Esophagus muscularis mucosa (tissue), 4 donors: Measurements from ENCODE around the gene DUOXA1.

Experiments used
- EP300 ChIP-seq: sonication (generic); formaldehyde crosslinking; IDR thresholded peaks from one replicate; pipeline ENCODE4 v1.6.1; 2017; ENCODE audit warnings: antibody characterized with exemption
- POLR2A ChIP-seq: fragments of 450-650 bp; IDR thresholded peaks from one replicate; pipeline ENCODE4 v1.6.1; 2017; ENCODE audit warnings: antibody characterized with exemption, moderate library complexity, mild to moderate bottlenecking, low read depth
- POLR2AphosphoS5 ChIP-seq, 2 donors: sonication (generic); formaldehyde crosslinking; IDR thresholded peaks; one replicate each; pipeline ENCODE4 v1.6.1; 2017; ENCODE audit warnings: antibody characterized with exemption in 2 of 2
- TF ChIP-seq, protein P1 (sequence below), 3 experiments: fragments of 200-600 bp in 2 of 3; fragments of 450-650 bp in 1 of 3; sonication (generic) in 2 of 3; IDR thresholded peaks; one replicate each; pipeline ENCODE4 v1.5.1; 2017 to 2019; ENCODE audit warnings: antibody characterized with exemption in 3 of 3, mild to moderate bottlenecking in 2 of 3, moderate library complexity in 1 of 3

DNA sequence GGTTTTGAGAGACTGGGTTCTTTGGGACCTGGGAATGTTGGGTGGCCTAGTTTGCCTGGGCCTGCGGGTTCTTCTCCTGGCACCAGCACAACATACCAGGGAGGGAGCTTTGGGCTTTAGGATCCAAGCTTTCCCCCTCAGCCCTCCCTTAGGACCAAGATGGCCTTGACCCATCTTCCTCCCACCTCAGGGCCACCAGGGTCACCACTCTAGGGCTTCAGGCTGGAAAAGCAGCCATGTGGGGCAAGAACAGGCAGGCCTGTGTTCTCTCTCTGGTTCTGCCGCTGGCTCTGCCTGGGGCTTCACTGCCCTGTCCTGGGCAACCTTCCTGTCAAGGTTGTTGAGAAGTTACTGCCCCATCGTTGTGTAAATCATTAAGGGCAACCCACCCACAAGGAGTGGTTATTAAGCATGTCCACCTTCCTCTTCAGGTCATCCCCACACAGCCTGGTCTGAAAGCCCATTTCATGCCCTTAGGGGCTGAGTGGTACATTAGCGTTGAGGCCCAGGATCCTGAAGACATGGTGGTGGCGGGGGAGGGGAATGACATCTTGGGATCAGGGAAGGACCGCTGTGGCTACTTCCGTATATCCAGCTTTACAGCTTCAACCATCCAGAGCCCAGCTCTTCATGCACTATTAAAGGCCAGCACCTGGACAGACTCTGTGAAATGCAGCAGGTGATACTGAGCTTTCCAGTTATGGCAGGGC, 767 bp upstream of the DUOXA1 start:
- no peak for TF ChIP-seq POLR2AphosphoS5 (IDR thresholded peaks at IDR 0.05)
- TF ChIP-seq, protein P1, sequence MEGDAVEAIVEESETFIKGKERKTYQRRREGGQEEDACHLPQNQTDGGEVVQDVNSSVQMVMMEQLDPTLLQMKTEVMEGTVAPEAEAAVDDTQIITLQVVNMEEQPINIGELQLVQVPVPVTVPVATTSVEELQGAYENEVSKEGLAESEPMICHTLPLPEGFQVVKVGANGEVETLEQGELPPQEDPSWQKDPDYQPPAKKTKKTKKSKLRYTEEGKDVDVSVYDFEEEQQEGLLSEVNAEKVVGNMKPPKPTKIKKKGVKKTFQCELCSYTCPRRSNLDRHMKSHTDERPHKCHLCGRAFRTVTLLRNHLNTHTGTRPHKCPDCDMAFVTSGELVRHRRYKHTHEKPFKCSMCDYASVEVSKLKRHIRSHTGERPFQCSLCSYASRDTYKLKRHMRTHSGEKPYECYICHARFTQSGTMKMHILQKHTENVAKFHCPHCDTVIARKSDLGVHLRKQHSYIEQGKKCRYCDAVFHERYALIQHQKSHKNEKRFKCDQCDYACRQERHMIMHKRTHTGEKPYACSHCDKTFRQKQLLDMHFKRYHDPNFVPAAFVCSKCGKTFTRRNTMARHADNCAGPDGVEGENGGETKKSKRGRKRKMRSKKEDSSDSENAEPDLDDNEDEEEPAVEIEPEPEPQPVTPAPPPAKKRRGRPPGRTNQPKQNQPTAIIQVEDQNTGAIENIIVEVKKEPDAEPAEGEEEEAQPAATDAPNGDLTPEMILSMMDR (IDR thresholded peaks at IDR 0.05) = no peak
- TF ChIP-seq EP300 = no peak
- TF ChIP-seq POLR2A = no peak
